GM18519 (cell line): ENCODE results near the gene FOXI1.
"Not testable (repeated sequence)": the region's sequence is repeated elsewhere in the genome, so short reads cannot be mapped to it uniquely, and the experiment has no call there.

ENCODE experiments used
- ATAC-seq: cut with Tn5 transposase; IDR thresholded peaks from one replicate; pipeline ENCODE4 v1.9.1; 2021; ENCODE audit warnings: mild to moderate bottlenecking, moderate library complexity; ENCODE audit not compliant: unreplicated experiment, low FRiP score

Gene FOXI1

GRCh38 chr5:170087168-170087817 is 18.4 kb upstream of the FOXI1 start:
- no peak for ATAC-seq

- no peak for ATAC-seq
These were observed 13.1 kb upstream of the FOXI1 start for GRCh38 chr5:170092455-170093101.

- ATAC-seq: not testable (repeated sequence)
These were observed 11.4 kb upstream of the FOXI1 start for GRCh38 chr5:170094329-170094728.

- no peak for ATAC-seq
These were observed 10.1 kb upstream of the FOXI1 start for GRCh38 chr5:170095646-170096045.

GRCh38 chr5:170097934-170098333 is 7.8 kb upstream of the FOXI1 start:
- ATAC-seq: no peak

- no peak for ATAC-seq
These were observed 5.4 kb upstream of the FOXI1 start for GRCh38 chr5:170100066-170100943.

GRCh38 chr5:170103447-170103846 is 2.2 kb upstream of the FOXI1 start:
- ATAC-seq: no peak

GRCh38 chr5:170104299-170104698 is 1.4 kb upstream of the FOXI1 start:
- no peak for ATAC-seq

GRCh38 chr5:170104710-170105109 is 987 bp upstream of the FOXI1 start:
- no peak for ATAC-seq

- ATAC-seq: no peak
These were observed 2.0 kb downstream of the FOXI1 start for GRCh38 chr5:170107674-170108073.

- ATAC-seq: no peak
These were observed 2.6 kb downstream of the FOXI1 start for GRCh38 chr5:170108266-170108785.

GRCh38 chr5:170109059-170110031 is 3.6 kb downstream of the FOXI1 start:
- ATAC-seq: no peak

- no peak for ATAC-seq
These were observed 4.8 kb downstream of the FOXI1 start for GRCh38 chr5:170110403-170111087.

GRCh38 chr5:170111088-170111785 is 5.5 kb downstream of the FOXI1 start:
- ATAC-seq: no peak

- no peak for ATAC-seq
These were observed 7.3 kb downstream of the FOXI1 start for GRCh38 chr5:170112876-170113521.

- no peak for ATAC-seq
These were observed 7.8 kb downstream of the FOXI1 start for GRCh38 chr5:170113522-170113900.

- ATAC-seq: no peak
These were observed 8.6 kb downstream of the FOXI1 start for GRCh38 chr5:170114271-170114670.

GRCh38 chr5:170115925-170116324 is 10.2 kb downstream of the FOXI1 start:
- ATAC-seq: no peak
